Measurements from ENCODE around the gene IFIT1B.
"Not testable (repeated sequence)": the region's sequence is repeated elsewhere in the genome, so short reads cannot be mapped to it uniquely, and the experiment has no call there.

The IFIT1B gene

GRCh38 chr10:89392974-89393373 lies 15.1 kb downstream of the IFIT1B start:
- H3K4me2 ChIP-seq = peak overlapping the region; percentile 75 to 96 (median 89)
- peak overlapping the region; percentile 44 to 75 (median 66); a peak in 21 of 22 replicates for H3K9ac ChIP-seq
- no peaks in the 10 kb centered on the region for H3K27me3 ChIP-seq
- peak overlapping the region; percentile 54 to 72 (median 60) for H3K4me3 ChIP-seq
- H3K9me3 ChIP-seq (replicated peaks in 1 of 11) = peaks cover 0 to 10% (median 1%) of the 10 kb centered on the region in 11 experiments; a peak in 4 of 22 replicates
- H3K4me1 ChIP-seq = peaks cover 34 to 57% (median 42%) of the 10 kb centered on the region in 10 experiments
- TF ChIP-seq Cebpa-rat (IDR thresholded peaks at IDR 0.05) = peak in 8 of 11 experiments; percentile 40 to 89 (median 80); a peak in 14 of 22 replicates
- no peaks in the 10 kb centered on the region for H4K20me1 ChIP-seq
- peak overlapping the region in 10 of 11 experiments; percentile 35 to 81 (median 78); a peak in 19 of 22 replicates for H3K27ac ChIP-seq
- H3K36me3 ChIP-seq = peaks cover 0 to 7% (median 0%) of the 10 kb centered on the region in 11 experiments; a peak in 1 of 22 replicates

- peaks cover 0 to 13% (median 6%) of the 10 kb centered on the region in 11 experiments; a peak in 5 of 22 replicates for H3K9me3 ChIP-seq (replicated peaks in 1 of 11)
- peak overlapping the region; percentile 75 to 96 (median 89); a peak in 21 of 22 replicates for H3K4me2 ChIP-seq
- peaks cover 34 to 57% (median 42%) of the 10 kb centered on the region in 10 experiments for H3K4me1 ChIP-seq
- H3K27ac ChIP-seq = peak overlapping the region in 8 of 11 experiments; percentile 68 to 81 (median 78); a peak in 14 of 22 replicates
- H3K4me3 ChIP-seq = peak overlapping the region in 7 of 10 experiments; percentile 54 to 72 (median 59); a peak in 9 of 20 replicates
- H4K20me1 ChIP-seq = no peaks in the 10 kb centered on the region
- peak overlapping the region in 3 of 11 experiments; percentile 60 to 75 (median 64); a peak in 3 of 22 replicates for H3K9ac ChIP-seq
- no peak for TF ChIP-seq Cebpa-rat (IDR thresholded peaks at IDR 0.05)
- H3K27me3 ChIP-seq = no peaks in the 10 kb centered on the region
- H3K36me3 ChIP-seq = peaks cover 0 to 7% (median 0%) of the 10 kb centered on the region in 11 experiments; a peak in 1 of 22 replicates
These were observed 16.0 kb downstream of the IFIT1B start for GRCh38 chr10:89393898-89394297.

GRCh38 chr10:89395141-89395540 lies 17.3 kb downstream of the IFIT1B start:
- Histone ChIP-seq H4K20me1 (no peaks in the 10 kb centered on the region), H3K9me3 (replicated peaks in 1 of 11) (peaks cover 0 to 13% (median 6%) of the 10 kb centered on the region in 11 experiments; a peak in 5 of 22 replicates), H3K4me3 (no peak overlapping the region), H3K4me1 (peaks cover 34 to 46% (median 38%) of the 10 kb centered on the region in 10 experiments), H3K36me3 (peaks cover 0 to 7% (median 0%) of the 10 kb centered on the region in 11 experiments; a peak in 1 of 22 replicates), H3K27me3 (no peaks in the 10 kb centered on the region), H3K27ac (no peak overlapping the region), H3K9ac (no peak overlapping the region), H3K4me2 (peak overlapping the region in 2 of 11 experiments; percentile 33 to 48; a peak in 1 of 22 replicates)
- TF ChIP-seq Cebpa-rat (IDR thresholded peaks at IDR 0.05) = no peak

- H3K9ac ChIP-seq = no peak overlapping the region
- H3K36me3 ChIP-seq = peaks cover 0 to 17% (median 11%) of the 10 kb centered on the region in 11 experiments; a peak in 12 of 22 replicates
- H3K4me2 ChIP-seq = no peak overlapping the region
- no peaks in the 10 kb centered on the region for H3K27me3 ChIP-seq
- peaks cover 0 to 13% (median 6%) of the 10 kb centered on the region in 11 experiments; a peak in 5 of 22 replicates for H3K9me3 ChIP-seq (replicated peaks in 1 of 11)
- peaks cover 9 to 18% (median 12%) of the 10 kb centered on the region in 10 experiments for H3K4me1 ChIP-seq
- H3K27ac ChIP-seq = no peak overlapping the region
- TF ChIP-seq Cebpa-rat (IDR thresholded peaks at IDR 0.05) = no peak
- no peaks in the 10 kb centered on the region for H4K20me1 ChIP-seq
- H3K4me3 ChIP-seq = no peak overlapping the region
These were observed 20.3 kb downstream of the IFIT1B start for GRCh38 chr10:89398003-89398749.

- Histone ChIP-seq H3K9ac (no peak overlapping the region), H4K20me1 (no peaks in the 10 kb centered on the region), H3K4me1 (peaks cover 0 to 3% (median 0%) of the 10 kb centered on the region in 10 experiments; a peak in 1 of 20 replicates), H3K27me3 (no peaks in the 10 kb centered on the region), H3K9me3 (replicated peaks in 1 of 11) (peaks cover 0 to 13% (median 6%) of the 10 kb centered on the region in 11 experiments; a peak in 5 of 22 replicates), H3K27ac (no peak overlapping the region), H3K4me2 (no peak overlapping the region), H3K4me3 (no peak overlapping the region), H3K36me3 (peaks cover 0 to 32% (median 14%) of the 10 kb centered on the region in 11 experiments; a peak in 12 of 22 replicates)
- no peak for TF ChIP-seq Cebpa-rat (IDR thresholded peaks at IDR 0.05)
These were observed 22.1 kb downstream of the IFIT1B start for GRCh38 chr10:89399956-89400355.

GRCh38 chr10:89403043-89403442 lies 25.2 kb downstream of the IFIT1B start:
- H3K4me3 ChIP-seq = no peak overlapping the region
- H3K27ac ChIP-seq = no peak overlapping the region
- TF ChIP-seq Cebpa-rat (IDR thresholded peaks at IDR 0.05) = no peak
- no peaks in the 10 kb centered on the region for H3K27me3 ChIP-seq
- no peaks in the 10 kb centered on the region for H4K20me1 ChIP-seq
- H3K9ac ChIP-seq = no peak overlapping the region
- H3K9me3 ChIP-seq (replicated peaks in 1 of 11) = peaks cover 0 to 19% (median 12%) of the 10 kb centered on the region in 11 experiments; a peak in 8 of 22 replicates
- H3K36me3 ChIP-seq = peaks cover 0 to 38% (median 16%) of the 10 kb centered on the region in 11 experiments; a peak in 14 of 22 replicates
- no peaks in the 10 kb centered on the region for H3K4me1 ChIP-seq
- H3K4me2 ChIP-seq = no peak overlapping the region

GRCh38 chr10:89404104-89405047 lies 26.5 kb downstream of the IFIT1B start:
- TF ChIP-seq Cebpa-rat (IDR thresholded peaks at IDR 0.05) = no peak
- no peaks in the 10 kb centered on the region for H3K27me3 ChIP-seq
- H3K27ac ChIP-seq = no peak overlapping the region
- H3K4me3 ChIP-seq = no peak overlapping the region
- peaks cover 0 to 38% (median 16%) of the 10 kb centered on the region in 11 experiments; a peak in 14 of 22 replicates for H3K36me3 ChIP-seq
- peaks cover 0 to 15% (median 8%) of the 10 kb centered on the region in 11 experiments; a peak in 7 of 22 replicates for H3K9me3 ChIP-seq (replicated peaks in 1 of 11)
- no peak overlapping the region for H3K9ac ChIP-seq
- no peaks in the 10 kb centered on the region for H4K20me1 ChIP-seq
- H3K4me2 ChIP-seq = no peak overlapping the region
- H3K4me1 ChIP-seq = no peaks in the 10 kb centered on the region

- not testable (repeated sequence) for H3K27ac ChIP-seq
- peaks cover 0 to 15% (median 8%) of the 10 kb centered on the region in 11 experiments; a peak in 9 of 22 replicates for H3K9me3 ChIP-seq (replicated peaks in 1 of 11)
These were observed 28.3 kb downstream of the IFIT1B start for GRCh38 chr10:89406178-89406577.

GRCh38 chr10:89407792-89408191 lies 29.9 kb downstream of the IFIT1B start:
- H4K20me1 ChIP-seq, H3K4me2 ChIP-seq, H3K27me3 ChIP-seq, H3K4me3 ChIP-seq, H3K9ac ChIP-seq, H3K27ac ChIP-seq: not testable (repeated sequence)
- peaks cover 0 to 30% (median 9%) of the 10 kb centered on the region in 11 experiments; a peak in 14 of 22 replicates for H3K36me3 ChIP-seq
- peaks cover 9 to 28% (median 21%) of the 10 kb centered on the region in 11 experiments for H3K9me3 ChIP-seq (replicated peaks in 1 of 11)
- H3K4me1 ChIP-seq = peaks cover 0 to 23% (median 2%) of the 10 kb centered on the region in 10 experiments; a peak in 11 of 20 replicates

More at GRCh38 chr10:89406178-89406577, 28.3 kb downstream of the IFIT1B start:
- peaks cover 0 to 14% (median 0%) of the 10 kb centered on the region in 10 experiments; a peak in 5 of 20 replicates for H3K4me1 ChIP-seq
- not testable (repeated sequence) for H4K20me1 ChIP-seq, H3K4me3 ChIP-seq, H3K27me3 ChIP-seq, H3K4me2 ChIP-seq, H3K9ac ChIP-seq
- peaks cover 0 to 38% (median 16%) of the 10 kb centered on the region in 11 experiments; a peak in 14 of 22 replicates for H3K36me3 ChIP-seq

- not testable (repeated sequence) for H3K4me2 ChIP-seq, H3K9ac ChIP-seq, H3K4me3 ChIP-seq, H4K20me1 ChIP-seq, H3K27ac ChIP-seq, H3K27me3 ChIP-seq
- peaks cover 0 to 16% (median 0%) of the 10 kb centered on the region in 11 experiments; a peak in 9 of 22 replicates for H3K36me3 ChIP-seq
- H3K4me1 ChIP-seq = peaks cover 9 to 35% (median 14%) of the 10 kb centered on the region in 10 experiments
- peaks cover 9 to 28% (median 21%) of the 10 kb centered on the region in 11 experiments for H3K9me3 ChIP-seq (replicated peaks in 1 of 11)
These were observed 31.4 kb downstream of the IFIT1B start for GRCh38 chr10:89409282-89409681.

- not testable (repeated sequence) for H4K20me1 ChIP-seq, H3K27ac ChIP-seq, H3K27me3 ChIP-seq, H3K4me3 ChIP-seq, H3K9ac ChIP-seq
- H3K4me2 ChIP-seq = peak overlapping the region in 2 of 11 experiments; percentile 28 to 55; a peak in 5 of 22 replicates
- H3K9me3 ChIP-seq (replicated peaks in 1 of 11) = peaks cover 9 to 28% (median 21%) of the 10 kb centered on the region in 11 experiments
- peaks cover 11 to 37% (median 15%) of the 10 kb centered on the region in 10 experiments for H3K4me1 ChIP-seq
- peaks cover 0 to 14% (median 0%) of the 10 kb centered on the region in 11 experiments; a peak in 6 of 22 replicates for H3K36me3 ChIP-seq
These were observed 32.7 kb downstream of the IFIT1B start for GRCh38 chr10:89410551-89410950.
